Activated CD8-positive, alpha-beta memory T cell treated with anti-CD3 and anti-CD28 coated beads for 4 hours (primary cell): ENCODE measurements around the gene ART3.

Source experiments
- DNase-seq, 2 donors: peaks; one replicate each; pipeline ENCODE4 v3.0.0-alpha.2; 2020; ENCODE audit warnings: low read depth in 2 of 2

Gene ART3

DNA sequence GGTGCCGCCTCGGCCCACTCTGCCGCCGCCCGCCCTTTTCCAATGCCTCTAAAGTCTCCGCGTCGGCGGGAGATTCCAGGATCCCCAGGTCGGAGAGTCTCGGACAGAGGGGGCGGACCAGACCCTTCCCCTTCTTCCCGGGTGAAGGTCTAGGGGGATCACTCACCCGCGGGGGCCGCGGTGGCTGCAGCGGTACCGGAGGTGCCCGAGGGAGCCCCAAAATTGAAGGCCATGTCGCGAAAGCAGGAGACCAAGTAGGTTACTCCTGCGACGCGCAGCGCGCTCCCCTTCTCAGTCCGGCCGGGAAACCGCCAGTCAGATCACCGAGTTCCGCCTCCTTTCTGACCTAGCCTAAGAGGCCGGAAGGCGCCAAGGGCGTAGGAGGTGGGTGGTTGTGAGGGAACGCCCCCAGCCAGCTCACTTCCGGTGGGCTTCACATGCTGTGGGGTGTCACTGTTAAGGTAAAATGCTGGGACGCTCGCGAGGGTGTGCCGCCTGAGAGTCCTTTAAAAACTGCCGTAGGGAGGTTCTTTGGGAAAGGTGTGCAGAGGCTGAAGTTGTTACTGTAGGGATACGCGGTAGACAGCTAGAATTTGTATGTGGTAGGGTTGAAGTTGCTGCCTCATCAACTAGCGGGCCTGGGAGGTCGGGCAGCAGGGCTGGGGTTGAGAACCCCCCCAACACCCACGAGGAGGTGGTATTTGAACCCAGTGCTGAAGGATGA, 73.8 kb downstream of the ART3 start, which contains the start of gene NUP54:
Gene NUP54 (minus strand): TSS at position 256 of the 724 bp plus-strand sequence. CDS start 23 bp downstream, at position 233.
- DNase-seq: peak; percentile 92

DNA sequence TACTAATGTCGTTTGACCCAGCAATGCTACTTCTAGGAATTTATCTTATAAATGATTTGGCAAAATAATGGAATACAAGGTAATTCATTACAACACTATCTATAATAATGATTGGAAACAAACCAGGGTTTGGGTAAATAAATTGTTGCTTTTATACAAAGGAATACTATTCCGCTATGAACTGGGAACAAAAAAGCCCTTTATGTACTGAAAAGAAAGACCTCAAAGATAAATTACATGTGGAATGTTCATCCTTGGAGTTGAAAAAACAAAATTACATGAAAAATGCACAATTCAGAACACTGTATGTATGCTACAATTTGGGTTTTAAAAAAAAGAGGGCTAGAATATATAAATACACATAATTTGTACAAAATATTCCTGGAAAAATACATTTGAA, 78.8 kb downstream of the ART3 start:
- no peak for DNase-seq

DNA sequence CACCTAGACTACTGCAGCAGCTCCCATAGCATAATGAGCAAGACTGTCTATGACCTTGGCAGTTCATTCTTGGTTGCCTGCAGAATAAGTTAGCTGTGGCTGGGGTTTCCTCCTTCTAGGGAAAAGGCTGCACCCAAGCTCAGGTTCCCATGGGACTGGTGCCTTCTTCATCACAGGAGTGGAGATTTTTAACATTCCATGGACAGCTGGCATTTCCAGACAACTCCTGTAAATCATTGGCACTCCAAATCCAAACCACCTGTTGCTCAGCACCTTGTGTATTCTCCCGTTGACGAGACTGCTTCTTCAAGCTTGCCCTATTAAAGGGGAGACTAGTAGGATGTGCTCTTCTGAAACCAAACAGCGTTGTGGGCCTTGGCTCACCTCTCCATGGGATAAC, 81.5 kb downstream of the ART3 start:
- no peak for DNase-seq

GRCh38 chr4:76156635-76157034, 82.1 kb downstream of the ART3 start:
- no peak for DNase-seq

- no peak for DNase-seq
Measured at GRCh38 chr4:76160355-76160754, 85.8 kb downstream of the ART3 start.
